Heart left ventricle (tissue), 16 donors: ENCODE results near the gene DPH6. TPM values are rescaled to one million over a fixed set of nuclear protein-coding genes. Genes with fewer than 3 reads are reported as not detected.

ENCODE experiments used
- ATAC-seq, 4 donors: fragments of 200-7000 bp; cut with Tn5 transposase; one replicate each; pipeline ENCODE4 v1.9.1; 2020 to 2022; ENCODE audit warnings: moderate library complexity in 4 of 4, mild to moderate bottlenecking in 3 of 4, moderate number of reproducible peaks in 1 of 4
- DNase-seq, 5 donors: peaks; one replicate each; pipeline ENCODE4 v3.0.0-alpha.2; 2020
- H3K27ac ChIP-seq, 12 donors: fragments of 200-600 bp; sonication (generic) in 4 of 12; one replicate each; pipeline versions ENCODE4 v1.5.0 to v1.8.0; 2016 to 2022; ENCODE audit warnings: mild to moderate bottlenecking in 2 of 12
- H3K27me3 ChIP-seq, 9 donors: fragments of 200-600 bp; sonication (generic) in 2 of 9; one replicate each; pipeline versions ENCODE4 v1.5.1 to v1.8.0; 2016 to 2022; ENCODE audit warnings: mild to moderate bottlenecking in 3 of 9
- H3K36me3 ChIP-seq, 9 donors: fragments of 200-600 bp; sonication (generic) in 2 of 9; one replicate each; pipeline versions ENCODE4 v1.5.0 to v1.8.0; 2018 to 2022; ENCODE audit warnings: mild to moderate bottlenecking in 2 of 9
- H3K4me1 ChIP-seq, 12 donors: fragments of 200-600 bp; sonication (generic) in 4 of 12; one replicate each; pipeline versions ENCODE4 v1.5.0 to v1.8.0; 2016 to 2022; ENCODE audit warnings: mild to moderate bottlenecking in 3 of 12
- H3K4me3 ChIP-seq, 12 donors: fragments of 200-600 bp; sonication (generic) in 4 of 12; one replicate each; pipeline versions ENCODE4 v1.5.0 to v1.8.0; 2017 to 2022; ENCODE audit warnings: mild to moderate bottlenecking in 9 of 12, moderate library complexity in 4 of 12
- H3K9me3 ChIP-seq, 12 donors: fragments of 200-600 bp; sonication (generic) in 4 of 12; one replicate each; pipeline versions ENCODE4 v1.5.0 to v1.8.0; 2016 to 2022; ENCODE audit warnings: mild to moderate bottlenecking in 1 of 12
- CTCF ChIP-seq, 12 donors: fragments of 200-600 bp; sonication (generic) in 4 of 12; IDR thresholded peaks; one replicate each; pipeline versions ENCODE4 v1.5.0 to v1.8.0; 2018 to 2022; ENCODE audit warnings: antibody characterized with exemption in 12 of 12, mild to moderate bottlenecking in 5 of 12
- POLR2A ChIP-seq, 2 donors: fragments of 450-650 bp; IDR thresholded peaks; one replicate each; pipeline ENCODE4 v1.6.1; 2017; ENCODE audit warnings: antibody characterized with exemption in 2 of 2, mild to moderate bottlenecking in 2 of 2, moderate library complexity in 2 of 2
- WGBS, 4 donors: extraction: QIAGEN DNeasy Blood & Tissue Kit in 2 of 4; methylation state at CpG; one replicate each; pipeline versions ENCODE4 v1.1.5 to v1.1.7; 2013 to 2018; 5-methylcytosine and 5-hydroxymethylcytosine counted together
- intact Hi-C, 10 donors: fragments of 100-400 bp; cut with DNase I; formaldehyde crosslinking; loops; one replicate each; pipeline versions ENCODE4 v1.11.1 to v1.14.2; 2022
- polyA plus RNA-seq, 2 donors: library from polyadenylated mRNA; stranded (reverse); fragments of 200-250 nt; gene quantifications; one replicate each; pipeline ENCODE4 v1.2.3, GENCODE V29; 2013
- total RNA-seq, 9 donors: library from RNA; depleted of rRNA in 2 of 9; stranded (reverse); fragments of >200 nt in 2 of 9; fragmentation: NEBNext Ultra II Directional in 3 of 9; extraction: Animal tissue kit (Norgen Biotek cat#: 25700) in 3 of 9; gene quantifications; one replicate each; pipeline versions ENCODE4 v1.1.0 to v1.2.4, GENCODE V29; 2016 to 2023
- donor health status: ischemic (EF 13 %, LVEDD 7.1; RV severe dilation, severe dysfunction).
- donor health status: healthy with polysubstance abuse.
- donor health status: DM: no; HTN: yes; CAD: no.
- donor health status: DM: no; HTN: no; CAD: no.
- donor health status: ischemic (EF 25% LVEDD 6.9; RV normal size, moderate dysfunction).
- donor health status: ischemic (EF 25% LVEDD 5.7; RV mildly dilated, moderate dysfunction).
- donor health status: healthy.
- donor health status: DM: yes; HTN: yes; CAD: no.
- donor health status: ischemic (EF 35%, LVEDD 5.7; RV mildly dilated, moderate dysfunction).
- donor health status: nonischemic (EF 11% LVEDD 7.7; RV severe dilation, severe dysfunction).
- donor health status: DM: yes; HTN: yes; CAD: no.
- donor health status: PGD.
- donor health status: ischemic (EF 29% LVEDD 5.4; RV normal size, mild dysfunction).
- donor health status: nonischemic (EF 23%, LVEDD 6.1; RV moderate dilation, normal function).

Gene DPH6
- total and polyA plus RNA-seq, 11 donors, result 5.9 to 24.8 (median 15.7) TPM

GRCh38 chr15:35535365-35535916 is 10.5 kb downstream of the DPH6 start:
- TF ChIP-seq CTCF (IDR thresholded peaks at IDR 0.05), result no peak
- TF ChIP-seq POLR2A (IDR thresholded peaks at IDR 0.05), result no peak
- H3K36me3 ChIP-seq, result peaks cover 0 to 30% (median 5%) of the 10 kb centered on the region in 9 donors
- 48 to 49% (median 49%) methylated on average over 2 of the region's 2 CpGs for WGBS, 4 donors
- intact Hi-C loops, result no loop called here
- no peaks in the 10 kb centered on the region for H3K4me1 ChIP-seq
- ATAC-seq, result no peak
- H3K9me3 ChIP-seq, result no peaks in the 10 kb centered on the region
- H3K27me3 ChIP-seq, result no peaks in the 10 kb centered on the region
- H3K4me3 ChIP-seq, result no peak overlapping the region
- no peak overlapping the region for H3K27ac ChIP-seq
- no peak for DNase-seq

- Histone ChIP-seq H3K27me3 (no peaks in the 10 kb centered on the region), H3K36me3 (peaks cover 0 to 33% (median 5%) of the 10 kb centered on the region in 9 donors), H3K4me1 (no peaks in the 10 kb centered on the region), H3K27ac (no peak overlapping the region), H3K4me3 (no peak overlapping the region), H3K9me3 (peaks cover 0 to 8% (median 0%) of the 10 kb centered on the region in 12 donors)
- ATAC-seq (no peak), DNase-seq (no peak)
- intact Hi-C loops, result no loop called here
- 96 to 99% (median 97%) methylated on average over 2 of the region's 2 CpGs for WGBS, 4 donors
- no peak for TF ChIP-seq POLR2A (IDR thresholded peaks at IDR 0.05)
- no peak for TF ChIP-seq CTCF (IDR thresholded peaks at IDR 0.05)
These were observed 12.5 kb downstream of the DPH6 start for GRCh38 chr15:35533130-35534110.

GRCh38 chr15:35530698-35531097 is 15.3 kb downstream of the DPH6 start:
- TF ChIP-seq POLR2A (IDR thresholded peaks at IDR 0.05) (no peak), CTCF (IDR thresholded peaks at IDR 0.05) (no peak)
- DNase-seq, result no peak
- H3K36me3 ChIP-seq, result peaks cover 0 to 14% (median 0%) of the 10 kb centered on the region in 9 donors
- intact Hi-C loops, result no loop called here
- H3K4me3 ChIP-seq, result no peak overlapping the region
- H3K4me1 ChIP-seq, result no peaks in the 10 kb centered on the region
- no peaks in the 10 kb centered on the region for H3K27me3 ChIP-seq
- peaks cover 0 to 8% (median 0%) of the 10 kb centered on the region in 12 donors for H3K9me3 ChIP-seq
- ATAC-seq, result no peak
- no peak overlapping the region for H3K27ac ChIP-seq
- WGBS, 4 donors, result 88 to 95% (median 92%) methylated on average over 2 of the region's 2 CpGs

- DNase-seq (no peak), ATAC-seq (no peak)
- no peak overlapping the region for H3K4me3 ChIP-seq
- H3K27ac ChIP-seq, result no peak overlapping the region
- intact Hi-C loops, result loop anchor here in 5 of 10 donors (10.0 kb wide), 5 partner anchors 225 to 1605 kb away; no protein-coding TSS in a partner anchor
- H3K27me3 ChIP-seq, result no peaks in the 10 kb centered on the region
- H3K9me3 ChIP-seq, result peaks cover 0 to 8% (median 0%) of the 10 kb centered on the region in 12 donors
- TF ChIP-seq POLR2A (IDR thresholded peaks at IDR 0.05) (no peak), CTCF (IDR thresholded peaks at IDR 0.05) (no peak)
- H3K4me1 ChIP-seq, result no peaks in the 10 kb centered on the region
- WGBS, 4 donors, result 92 to 97% (median 95%) methylated on average over 2 of the region's 2 CpGs
- H3K36me3 ChIP-seq, result peaks cover 0 to 14% (median 0%) of the 10 kb centered on the region in 9 donors
These were observed 16.2 kb downstream of the DPH6 start for GRCh38 chr15:35529784-35530183.
